MM.1S (cell line): ENCODE measurements around the gene ZFP69B.
A peak's percentile ranks its signal among the peaks of the same experiment; 100 is the strongest.

Source experiments
- EZH2 ChIP-seq: fragments of 300-600 bp; sonication (generic); optimal IDR thresholded peaks from 2 replicates; pipeline ENCODE3; 2017; ENCODE audit warnings: low read depth, mild to moderate bottlenecking, antibody characterized with exemption, low read length, mixed read lengths
- EZH2phosphoT487 ChIP-seq: fragments of 300-600 bp; sonication (generic); IDR thresholded peaks from 2 replicates; pipeline ENCODE4 v1.6.1; 2018; ENCODE audit warnings: antibody characterized with exemption, low read length
- TF ChIP-seq, protein P1 (sequence below): fragments of 300-600 bp; sonication (generic); IDR thresholded peaks from 2 replicates; pipeline ENCODE4 v1.5.1; 2016; ENCODE audit warnings: antibody characterized with exemption, low read length, mixed read lengths

DNA sequence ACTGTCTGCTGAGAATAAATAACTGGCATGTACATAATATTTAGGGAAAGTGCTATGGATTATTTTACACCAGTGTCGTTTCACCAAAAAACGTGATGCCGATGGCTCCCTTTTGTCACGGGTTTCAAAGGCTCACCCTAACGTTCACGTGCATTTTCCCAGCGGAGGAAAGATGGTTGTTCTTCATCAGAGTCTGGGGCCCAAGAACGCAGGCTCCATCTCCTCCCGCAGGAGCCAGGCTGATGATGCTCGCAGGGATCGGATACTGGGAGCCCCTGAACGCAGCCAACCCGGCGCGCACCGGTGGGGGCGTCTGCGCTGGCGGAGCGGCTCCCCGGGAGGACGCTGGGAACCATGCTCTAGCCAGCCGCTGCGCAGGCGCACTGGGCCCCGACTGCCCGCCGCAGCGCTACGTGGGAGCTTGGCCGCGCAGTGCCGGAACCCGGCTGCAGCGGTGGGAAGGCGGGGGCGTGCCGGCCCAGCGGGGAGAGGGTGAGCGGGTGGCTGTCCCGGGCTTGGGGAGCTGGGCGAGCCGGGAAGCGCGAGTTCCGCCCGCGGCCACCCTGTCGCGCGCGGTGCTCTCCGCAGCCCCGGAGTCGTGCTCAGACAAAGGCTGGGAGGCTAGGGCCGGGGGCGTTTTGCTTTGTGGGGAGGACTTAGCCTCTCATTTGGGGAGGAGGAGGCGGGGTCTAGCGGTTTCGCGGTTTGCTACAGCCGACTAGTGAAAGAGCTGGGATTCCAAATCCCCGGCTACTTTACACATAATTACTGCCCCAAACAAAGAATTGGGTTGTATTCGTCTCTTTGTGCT lies at the start of gene ZFP69B:
- TF ChIP-seq, protein P1, sequence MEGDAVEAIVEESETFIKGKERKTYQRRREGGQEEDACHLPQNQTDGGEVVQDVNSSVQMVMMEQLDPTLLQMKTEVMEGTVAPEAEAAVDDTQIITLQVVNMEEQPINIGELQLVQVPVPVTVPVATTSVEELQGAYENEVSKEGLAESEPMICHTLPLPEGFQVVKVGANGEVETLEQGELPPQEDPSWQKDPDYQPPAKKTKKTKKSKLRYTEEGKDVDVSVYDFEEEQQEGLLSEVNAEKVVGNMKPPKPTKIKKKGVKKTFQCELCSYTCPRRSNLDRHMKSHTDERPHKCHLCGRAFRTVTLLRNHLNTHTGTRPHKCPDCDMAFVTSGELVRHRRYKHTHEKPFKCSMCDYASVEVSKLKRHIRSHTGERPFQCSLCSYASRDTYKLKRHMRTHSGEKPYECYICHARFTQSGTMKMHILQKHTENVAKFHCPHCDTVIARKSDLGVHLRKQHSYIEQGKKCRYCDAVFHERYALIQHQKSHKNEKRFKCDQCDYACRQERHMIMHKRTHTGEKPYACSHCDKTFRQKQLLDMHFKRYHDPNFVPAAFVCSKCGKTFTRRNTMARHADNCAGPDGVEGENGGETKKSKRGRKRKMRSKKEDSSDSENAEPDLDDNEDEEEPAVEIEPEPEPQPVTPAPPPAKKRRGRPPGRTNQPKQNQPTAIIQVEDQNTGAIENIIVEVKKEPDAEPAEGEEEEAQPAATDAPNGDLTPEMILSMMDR, result 0 out of 2 replicates have a peak, but pooled peaks have one; percentile 2
- TF ChIP-seq EZH2phosphoT487 (no peak), EZH2 (no peak)
